Calu3 (cell line): ENCODE measurements around the gene CXXC5. TPM values are rescaled to one million over a fixed set of nuclear protein-coding genes. Genes with fewer than 3 reads are reported as not detected.

Source experiments
- BruUV-seq: library from RNA; stranded (reverse); fragments of 400-500 nt; replicated peaks from 2 replicates; lab custom pipeline; 2021; lab: Mats Ljungman, UMichigan
- CTCF ChIA-PET: fragments of 300-600 bp; sonication (Branson Sonifier 250); formaldehyde crosslinking; loops from one replicate; lab custom pipeline; 2022; ENCODE audit warnings: antibody characterized with exemption; lab: Charles Lee
- DNase-seq: peaks from one replicate; pipeline ENCODE4 v3.0.0; 2022
- H3K27ac Mint-ChIP-seq: one replicate; pipeline ENCODE4 v1.8.0; 2022; ENCODE audit warnings: mixed read lengths; ENCODE audit not compliant: unreplicated experiment
- H3K27me3 Mint-ChIP-seq: one replicate; pipeline ENCODE4 v1.8.0; 2022; ENCODE audit warnings: mixed read lengths; ENCODE audit not compliant: unreplicated experiment
- H3K36me3 Mint-ChIP-seq: one replicate; pipeline ENCODE4 v1.8.0; 2022; ENCODE audit warnings: mild to moderate bottlenecking, moderate library complexity, mixed read lengths; ENCODE audit not compliant: insufficient read depth, unreplicated experiment
- H3K4me1 Mint-ChIP-seq: one replicate; pipeline ENCODE4 v1.8.0; 2022; ENCODE audit warnings: mild to moderate bottlenecking, low read depth, mixed read lengths; ENCODE audit not compliant: unreplicated experiment
- H3K4me3 Mint-ChIP-seq: one replicate; pipeline ENCODE4 v1.8.0; 2022; ENCODE audit warnings: mild to moderate bottlenecking, low read depth, moderate library complexity, mixed read lengths; ENCODE audit not compliant: unreplicated experiment
- H3K9me3 Mint-ChIP-seq: one replicate; pipeline ENCODE4 v1.8.0; 2022; ENCODE audit warnings: low read depth, mixed read lengths; ENCODE audit not compliant: unreplicated experiment
- CTCF ChIP-seq: fragments of 200-600 bp; IDR thresholded peaks from one replicate; pipeline ENCODE4 v1.8.0; 2022; ENCODE audit warnings: antibody characterized with exemption; ENCODE audit not compliant: unreplicated experiment
- intact Hi-C: fragments of 100-400 bp; cut with micrococcal nuclease; formaldehyde crosslinking; loops from one replicate; pipeline ENCODE4 v1.10.0; 2022; ENCODE audit not compliant: unreplicated experiment
- total RNA-seq: library from RNA; stranded (reverse); gene quantifications from 2 replicates; pipeline ENCODE4 v1.2.3, GENCODE V29; 2022

Gene CXXC5
- total RNA-seq, 1 experiment from 2014 or later, result 69.1 TPM

- H3K4me3 Mint-ChIP-seq, result no peak overlapping the region
- CTCF ChIA-PET, result interaction anchor here (0.7 to 7.2 kb wide), 2 partner anchors 32 to 136 kb away, joined by 3 to 87 read pairs; no protein-coding TSS in a partner anchor
- H3K9me3 Mint-ChIP-seq, result no peaks in the 10 kb centered on the region
- H3K36me3 Mint-ChIP-seq, result peaks cover 52% of the 10 kb centered on the region
- no TSS peak for BruUV-seq
- DNase-seq, result no peak
- no peak overlapping the region for H3K27ac Mint-ChIP-seq
- no peak for TF ChIP-seq CTCF
- intact Hi-C loops, result loop anchor here (10.0 kb wide), 1 partner anchor 234 kb away; no protein-coding TSS in a partner anchor
- H3K27me3 Mint-ChIP-seq, result no peaks in the 10 kb centered on the region
- H3K4me1 Mint-ChIP-seq, result peaks cover 18% of the 10 kb centered on the region
These were observed 17.3 kb upstream of the CXXC5 start for GRCh38 chr5:139630855-139631254.

- TF ChIP-seq CTCF, result no peak
- DNase-seq, result no peak
- Mint-ChIP-seq H3K27me3 (no peaks in the 10 kb centered on the region), H3K36me3 (peaks cover 50% of the 10 kb centered on the region), H3K9me3 (no peaks in the 10 kb centered on the region), H3K4me3 (no peak overlapping the region), H3K27ac (no peak overlapping the region), H3K4me1 (peaks cover 26% of the 10 kb centered on the region)
- CTCF ChIA-PET, result interaction anchor here (0.7 to 7.8 kb wide), 5 partner anchors 10 to 135 kb away, joined by 3 to 102 read pairs (median 5); no protein-coding TSS in a partner anchor
- BruUV-seq, result no TSS peak
- intact Hi-C loops, result loop anchor here (10.0 kb wide), 1 partner anchor 233 kb away; no protein-coding TSS in a partner anchor
These were observed 16.5 kb upstream of the CXXC5 start for GRCh38 chr5:139631520-139632165.

GRCh38 chr5:139633295-139634027 is 14.7 kb upstream of the CXXC5 start:
- no peaks in the 10 kb centered on the region for H3K9me3 Mint-ChIP-seq
- intact Hi-C loops, result loop anchor here (1.0 to 10.0 kb wide), 3 partner anchors 57 to 231 kb away; no protein-coding TSS in a partner anchor
- CTCF ChIA-PET, result interaction anchor here (0.7 to 7.8 kb wide), 12 partner anchors 18 to 335 kb away, joined by 3 to 102 read pairs (median 4); no protein-coding TSS in a partner anchor
- no peak overlapping the region for H3K4me3 Mint-ChIP-seq
- peak; percentile 98 for TF ChIP-seq CTCF
- BruUV-seq, result no TSS peak
- no peaks in the 10 kb centered on the region for H3K27me3 Mint-ChIP-seq
- H3K27ac Mint-ChIP-seq, result peak overlapping the region; percentile 55
- DNase-seq, result peak; percentile 82
- peaks cover 40% of the 10 kb centered on the region for H3K4me1 Mint-ChIP-seq
- peaks cover 55% of the 10 kb centered on the region for H3K36me3 Mint-ChIP-seq

- H3K4me1 Mint-ChIP-seq, result peaks cover 45% of the 10 kb centered on the region
- no peak for TF ChIP-seq CTCF
- no peak overlapping the region for H3K27ac Mint-ChIP-seq
- BruUV-seq, result no TSS peak
- CTCF ChIA-PET, result interaction anchor here (0.7 to 7.8 kb wide), 11 partner anchors 18 to 335 kb away, joined by 3 to 102 read pairs (median 5); no protein-coding TSS in a partner anchor
- no peak overlapping the region for H3K4me3 Mint-ChIP-seq
- H3K27me3 Mint-ChIP-seq, result no peaks in the 10 kb centered on the region
- no peak for DNase-seq
- peaks cover 55% of the 10 kb centered on the region for H3K36me3 Mint-ChIP-seq
- intact Hi-C loops, result loop anchor here (10.0 kb wide), 1 partner anchor 231 kb away; no protein-coding TSS in a partner anchor
- no peaks in the 10 kb centered on the region for H3K9me3 Mint-ChIP-seq
These were observed 14.2 kb upstream of the CXXC5 start for GRCh38 chr5:139634028-139634325.
